Hepatocyte (in vitro differentiated cells): Measurements from ENCODE around the gene XYLT1. TPM values are rescaled to one million over a fixed set of nuclear protein-coding genes. Genes with fewer than 3 reads are reported as not detected.

Source experiments
- DNase-seq: peaks from one replicate; pipeline ENCODE4 v3.0.0-alpha.2; 2016; ENCODE audit warnings: low spot score
- H2AFZ ChIP-seq: fragments of 200-600 bp; sonication (generic); 2 replicates; pipeline ENCODE4 v1.6.0; 2016; ENCODE audit warnings: antibody characterized with exemption, mild to moderate bottlenecking
- H3K27ac ChIP-seq: fragments of 200-600 bp; sonication (generic); 2 replicates; pipeline ENCODE4 v1.5.1; 2016; ENCODE audit warnings: mild to moderate bottlenecking
- H3K27me3 ChIP-seq: fragments of 200-600 bp; sonication (generic); 2 replicates; pipeline ENCODE4 v1.6.1; 2016
- H3K36me3 ChIP-seq: fragments of 200-600 bp; sonication (generic); replicated peaks from 2 replicates; pipeline ENCODE4 v1.5.1; 2016; ENCODE audit warnings: low read depth; ENCODE audit not compliant: insufficient read depth
- H3K4me1 ChIP-seq: fragments of 200-600 bp; sonication (generic); 2 replicates; pipeline ENCODE4 v1.5.1; 2016; ENCODE audit warnings: mild to moderate bottlenecking, moderate library complexity; ENCODE audit not compliant: insufficient read depth
- H3K4me2 ChIP-seq: fragments of 200-600 bp; sonication (generic); 2 replicates; pipeline ENCODE4 v1.6.0; 2016
- H3K4me3 ChIP-seq: fragments of 200-600 bp; sonication (generic); 2 replicates; pipeline ENCODE4 v1.5.1; 2016; ENCODE audit warnings: mild to moderate bottlenecking
- H3K79me2 ChIP-seq: fragments of 200-600 bp; sonication (generic); 2 replicates; pipeline ENCODE4 v1.6.0; 2017; ENCODE audit warnings: mild to moderate bottlenecking
- H3K9me2 ChIP-seq: fragments of 200-600 bp; sonication (generic); replicated peaks from 2 replicates; pipeline ENCODE4 v1.6.0; 2017; ENCODE audit warnings: mild to moderate bottlenecking; ENCODE audit not compliant: insufficient read depth
- H3K9me3 ChIP-seq: fragments of 200-600 bp; sonication (generic); 2 replicates; pipeline ENCODE4 v1.5.1; 2016; ENCODE audit warnings: low read depth, mild to moderate bottlenecking
- H4K20me1 ChIP-seq: fragments of 200-600 bp; sonication (generic); 2 replicates; pipeline ENCODE4 v1.6.0; 2016; ENCODE audit warnings: mild to moderate bottlenecking; ENCODE audit not compliant: insufficient read depth, poor library complexity, severe bottlenecking
- CTCF ChIP-seq: fragments of 200-600 bp; sonication (generic); IDR thresholded peaks from 2 replicates; pipeline ENCODE4 v1.5.1; 2016; ENCODE audit warnings: antibody characterized with exemption, mild to moderate bottlenecking; ENCODE audit not compliant: poor library complexity
- EZH2 ChIP-seq: fragments of 200-600 bp; sonication (generic); IDR thresholded peaks from 2 replicates; pipeline ENCODE4 v1.6.1; 2016; ENCODE audit warnings: antibody characterized with exemption, mild to moderate bottlenecking, borderline replicate concordance
- EZH2phosphoT487 ChIP-seq: fragments of 200-600 bp; sonication (generic); IDR thresholded peaks from one replicate; pipeline ENCODE4 v1.6.1; 2018; ENCODE audit warnings: antibody characterized with exemption, mild to moderate bottlenecking, low read depth, moderate library complexity; ENCODE audit not compliant: unreplicated experiment, severe bottlenecking
- WGBS: methylation state at CpG from one replicate; pipeline ENCODE4 v1.1.6; 2016; ENCODE audit warnings: low lambda C conversion rate; ENCODE audit errors: missing lambda C conversion rate; 5-methylcytosine and 5-hydroxymethylcytosine counted together
- polyA plus RNA-seq: library from polyadenylated mRNA; unstranded; fragments of >200 nt; fragmentation: Nextera tagmentation; extraction: Ambion mirVana; gene quantifications from 2 replicates; pipeline ENCODE4 v1.2.1, GENCODE V29; 2016
- total RNA-seq: library from RNA; depleted of rRNA; stranded (reverse); fragments of >200 nt; gene quantifications from 2 replicates; pipeline ENCODE4 v1.2.3, GENCODE V29; 2014

The XYLT1 gene
- total and polyA plus RNA-seq, 2 experiments from 2014 or later: 6.9 to 13.7 TPM

- Histone ChIP-seq H3K27ac (no peak overlapping the region), H2AFZ (no peak overlapping the region), H3K4me2 (no peak overlapping the region), H4K20me1 (peaks cover 5% of the 10 kb centered on the region), H3K27me3 (no peaks in the 10 kb centered on the region), H3K9me3 (no peaks in the 10 kb centered on the region), H3K79me2 (no peaks in the 10 kb centered on the region), H3K9me2 (no peaks in the 10 kb centered on the region), H3K36me3 (no peaks in the 10 kb centered on the region), H3K4me1 (peaks cover 9% of the 10 kb centered on the region), H3K4me3 (no peak overlapping the region)
- 93% methylated on average over 8 of the region's 8 CpGs for WGBS
- TF ChIP-seq EZH2phosphoT487: no peak
- TF ChIP-seq CTCF: no peak
- TF ChIP-seq EZH2: no peak
- DNase-seq: no peak
These were observed 55.8 kb downstream of the XYLT1 start for GRCh38 chr16:17414916-17415315.

- TF ChIP-seq CTCF (no peak), EZH2 (no peak), EZH2phosphoT487 (no peak)
- WGBS: 96% methylated on average over 8 of the region's 8 CpGs
- H3K4me3 ChIP-seq: no peak overlapping the region
- no peak overlapping the region for H3K4me2 ChIP-seq
- no peak overlapping the region for H3K27ac ChIP-seq
- no peak overlapping the region for H2AFZ ChIP-seq
- no peaks in the 10 kb centered on the region for H3K36me3 ChIP-seq
- H3K9me3 ChIP-seq: no peaks in the 10 kb centered on the region
- no peaks in the 10 kb centered on the region for H3K79me2 ChIP-seq
- H3K27me3 ChIP-seq: no peaks in the 10 kb centered on the region
- DNase-seq: no peak
- H3K9me2 ChIP-seq: no peaks in the 10 kb centered on the region
- peaks cover 5% of the 10 kb centered on the region for H4K20me1 ChIP-seq
- peaks cover 9% of the 10 kb centered on the region for H3K4me1 ChIP-seq
These were observed 56.3 kb downstream of the XYLT1 start for GRCh38 chr16:17414421-17414820.

- 90% methylated on average over 4 of the region's 4 CpGs for WGBS
- no peak overlapping the region for H2AFZ ChIP-seq
- no peaks in the 10 kb centered on the region for H3K36me3 ChIP-seq
- no peaks in the 10 kb centered on the region for H3K27me3 ChIP-seq
- no peaks in the 10 kb centered on the region for H3K79me2 ChIP-seq
- H3K9me2 ChIP-seq: no peaks in the 10 kb centered on the region
- no peaks in the 10 kb centered on the region for H3K9me3 ChIP-seq
- no peak overlapping the region for H3K4me2 ChIP-seq
- no peak overlapping the region for H3K27ac ChIP-seq
- peaks cover 5% of the 10 kb centered on the region for H4K20me1 ChIP-seq
- DNase-seq: no peak
- H3K4me1 ChIP-seq: peaks cover 9% of the 10 kb centered on the region
- no peak overlapping the region for H3K4me3 ChIP-seq
- TF ChIP-seq EZH2: no peak
- TF ChIP-seq EZH2phosphoT487: no peak
- TF ChIP-seq CTCF: no peak
These were observed 57.3 kb downstream of the XYLT1 start for GRCh38 chr16:17413508-17413907.

GRCh38 chr16:17412791-17413190, 58.0 kb downstream of the XYLT1 start:
- WGBS: 81% methylated on average over 5 of the region's 5 CpGs

More at GRCh38 chr16:17412791-17413190, 58.0 kb downstream of the XYLT1 start:
- Histone ChIP-seq H3K4me2 (no peak overlapping the region), H2AFZ (no peak overlapping the region), H3K79me2 (peaks cover 3% of the 10 kb centered on the region), H3K36me3 (no peaks in the 10 kb centered on the region), H3K27ac (no peak overlapping the region), H4K20me1 (peaks cover 5% of the 10 kb centered on the region), H3K4me1 (peaks cover 9% of the 10 kb centered on the region), H3K9me2 (no peaks in the 10 kb centered on the region), H3K9me3 (no peaks in the 10 kb centered on the region), H3K27me3 (no peaks in the 10 kb centered on the region), H3K4me3 (no peak overlapping the region)
- TF ChIP-seq EZH2 (no peak), EZH2phosphoT487 (no peak), CTCF (no peak)
- DNase-seq: no peak
